Endodermal cell (in vitro differentiated cells): ENCODE results near the gene TCFL5. TPM values are rescaled to one million over a fixed set of nuclear protein-coding genes. Genes with fewer than 3 reads are reported as not detected.

Source experiments
- DNase-seq: peaks from one replicate; pipeline ENCODE4 v3.0.0-alpha.2; 2017
- H3K27ac ChIP-seq: 2 replicates; pipeline ENCODE4 v1.5.1; 2013; ENCODE audit warnings: mild to moderate bottlenecking, low read depth, low read length, moderate library complexity
- H3K27me3 ChIP-seq: 2 replicates; pipeline ENCODE4 v1.6.1; 2013; ENCODE audit warnings: mild to moderate bottlenecking, low read length, moderate library complexity; ENCODE audit not compliant: insufficient read depth, control insufficient read depth, poor library complexity, severe bottlenecking
- H3K36me3 ChIP-seq: 2 replicates; pipeline ENCODE4 v1.7.0; 2013; ENCODE audit warnings: mild to moderate bottlenecking, low read length, moderate library complexity; ENCODE audit not compliant: control insufficient read depth, insufficient read depth
- H3K4me1 ChIP-seq: one replicate; pipeline ENCODE4 v1.7.0; 2013; ENCODE audit warnings: low read length; ENCODE audit not compliant: control insufficient read depth, insufficient read depth
- H3K4me3 ChIP-seq: 2 replicates; pipeline ENCODE4 v1.5.1; 2013; ENCODE audit warnings: mild to moderate bottlenecking, low read length, moderate library complexity
- H3K9ac ChIP-seq: 2 replicates; pipeline ENCODE4 v1.6.1; 2013; ENCODE audit warnings: mild to moderate bottlenecking, low read length, moderate library complexity; ENCODE audit not compliant: poor library complexity, severe bottlenecking; ENCODE audit errors: extremely low read depth
- H3K9me3 ChIP-seq: 2 replicates; pipeline ENCODE4 v1.6.1; 2013; ENCODE audit warnings: mild to moderate bottlenecking, low read length, moderate library complexity; ENCODE audit not compliant: control insufficient read depth
- H3K27ac Mint-ChIP-seq: 2 replicates; pipeline ENCODE4 v1.8.0; 2020; ENCODE audit warnings: mixed read lengths
- H3K27me3 Mint-ChIP-seq: 2 replicates; pipeline ENCODE4 v1.8.0; 2021; ENCODE audit warnings: mild to moderate bottlenecking, mixed read lengths; ENCODE audit not compliant: insufficient read depth
- H3K36me3 Mint-ChIP-seq: 2 replicates; pipeline ENCODE4 v1.8.0; 2020; ENCODE audit warnings: low read depth, mixed read lengths
- H3K4me1 Mint-ChIP-seq: 2 replicates; pipeline ENCODE4 v1.8.0; 2020; ENCODE audit warnings: mixed read lengths
- H3K4me3 Mint-ChIP-seq: 2 replicates; pipeline ENCODE4 v1.8.0; 2020; ENCODE audit warnings: mild to moderate bottlenecking, moderate library complexity, mixed read lengths
- H3K9me3 Mint-ChIP-seq: 2 replicates; pipeline ENCODE4 v1.8.0; 2020; ENCODE audit warnings: mild to moderate bottlenecking, mixed read lengths
- CTCF ChIP-seq: fragments of 200-600 bp; sonication (generic); conservative IDR thresholded peaks from 2 replicates; pipeline ENCODE4 v1.5.0; 2021; ENCODE audit warnings: antibody characterized with exemption, mild to moderate bottlenecking
- WGBS, 2 experiments: methylation state at CpG; one replicate each; pipeline versions ENCODE4 v1.1.5 to v1.1.7; 2013; ENCODE audit warnings: missing lambda C conversion rate in 2 of 2, mixed read lengths in 1 of 2; ENCODE audit not compliant: insufficient coverage in 1 of 2, insufficient read length in 1 of 2; 5-methylcytosine and 5-hydroxymethylcytosine counted together
- total RNA-seq, 2 donors: library from RNA; stranded (reverse); fragmentation: NEBNext Ultra II Directional in 1 of 2; extraction: Animal tissue kit (Norgen Biotek cat#: 25700) in 1 of 2; gene quantifications; 2 replicates in 1 of 2; 3 replicates in 1 of 2; pipeline ENCODE4 v1.2.1, GENCODE V29; 2021

The TCFL5 gene
- total RNA-seq, 2 donors from 2014 or later, result 15.8 to 17.4 TPM

GRCh38 chr20:62808211-62808865 is 53.3 kb downstream of the TCFL5 start:
- H3K27me3 ChIP-seq, result no peaks in the 10 kb centered on the region
- H3K27ac Mint-ChIP-seq, result no peak overlapping the region
- H3K4me3 Mint-ChIP-seq, result no peak overlapping the region
- H3K4me1 Mint-ChIP-seq, result no peaks in the 10 kb centered on the region
- H3K27ac ChIP-seq, result no peak overlapping the region
- no peak overlapping the region for H3K4me3 ChIP-seq
- peaks cover 8% of the 10 kb centered on the region for H3K36me3 Mint-ChIP-seq
- H3K4me1 ChIP-seq, result no peaks in the 10 kb centered on the region
- DNase-seq, result peak; percentile 95
- 46 to 49% methylated on average over 17 to 21 of the region's 21 CpGs for WGBS, 2 experiments
- H3K27me3 Mint-ChIP-seq, result no peaks in the 10 kb centered on the region
- peaks cover 32% of the 10 kb centered on the region for H3K36me3 ChIP-seq
- TF ChIP-seq CTCF, result peak; percentile 92
- H3K9me3 Mint-ChIP-seq, result no peaks in the 10 kb centered on the region
- no peak overlapping the region for H3K9ac ChIP-seq
- H3K9me3 ChIP-seq, result no peaks in the 10 kb centered on the region

GRCh38 chr20:62807444-62808210 is 54.0 kb downstream of the TCFL5 start:
- no peak overlapping the region for H3K27ac Mint-ChIP-seq
- peaks cover 32% of the 10 kb centered on the region for H3K36me3 ChIP-seq
- H3K4me1 ChIP-seq, result no peaks in the 10 kb centered on the region
- H3K4me1 Mint-ChIP-seq, result no peaks in the 10 kb centered on the region
- H3K9me3 ChIP-seq, result no peaks in the 10 kb centered on the region
- H3K27me3 Mint-ChIP-seq, result peaks cover 4% of the 10 kb centered on the region
- no peak overlapping the region for H3K9ac ChIP-seq
- no peaks in the 10 kb centered on the region for H3K27me3 ChIP-seq
- no peak for DNase-seq
- H3K9me3 Mint-ChIP-seq, result no peaks in the 10 kb centered on the region
- no peak overlapping the region for H3K4me3 ChIP-seq
- H3K36me3 Mint-ChIP-seq, result peaks cover 8% of the 10 kb centered on the region
- H3K27ac ChIP-seq, result no peak overlapping the region
- no peak overlapping the region for H3K4me3 Mint-ChIP-seq
- WGBS, 2 experiments, result 92 to 95% methylated on average over 19 to 23 of the region's 23 CpGs
- TF ChIP-seq CTCF, result no peak

- Mint-ChIP-seq H3K9me3 (no peaks in the 10 kb centered on the region), H3K4me3 (peak overlapping the region; percentile 74), H3K27me3 (peaks cover 4% of the 10 kb centered on the region), H3K36me3 (peaks cover 5% of the 10 kb centered on the region), H3K27ac (no peak overlapping the region), H3K4me1 (no peaks in the 10 kb centered on the region)
- Histone ChIP-seq H3K9ac (no peak overlapping the region), H3K9me3 (no peaks in the 10 kb centered on the region), H3K27ac (no peak overlapping the region), H3K4me3 (peak overlapping the region; percentile 78), H3K27me3 (no peaks in the 10 kb centered on the region), H3K36me3 (peaks cover 28% of the 10 kb centered on the region), H3K4me1 (no peaks in the 10 kb centered on the region)
- WGBS, 2 experiments, result 73% methylated on average over 8 to 11 of the region's 11 CpGs
- no peak for DNase-seq
- no peak for TF ChIP-seq CTCF
These were observed 55.1 kb downstream of the TCFL5 start for GRCh38 chr20:62806383-62807050.
